HG03097 (cell line): ENCODE measurements around the gene RFESD.
"Not testable (repeated sequence)": the region's sequence is repeated elsewhere in the genome, so short reads cannot be mapped to it uniquely, and the experiment has no call there.

ENCODE experiments used
- ATAC-seq: cut with Tn5 transposase; IDR thresholded peaks from one replicate; pipeline ENCODE4 v1.9.1; 2021; ENCODE audit not compliant: unreplicated experiment, low FRiP score

Gene RFESD

GRCh38 chr5:95706196-95706595, 59.6 kb downstream of the RFESD start:
- not testable (repeated sequence) for ATAC-seq

GRCh38 chr5:95707055-95707454, 60.5 kb downstream of the RFESD start:
- no peak for ATAC-seq
